Mucosa of gallbladder (tissue), 1 donor: ENCODE results near the gene STX2. TPM values are rescaled to one million over a fixed set of nuclear protein-coding genes. Genes with fewer than 3 reads are reported as not detected.

Experiments used
- DNase-seq: peaks from one replicate; pipeline ENCODE4 v3.0.0-alpha.2; 2020; ENCODE audit warnings: low spot score
- total RNA-seq: library from RNA; stranded (reverse); gene quantifications from one replicate; pipeline ENCODE4 v1.2.1, GENCODE V29; 2021
- donor health status: DM: no; HTN: no; CAD: no.

Gene STX2
- total RNA-seq, 1 donor from 2014 or later: 16.2 TPM

DNA sequence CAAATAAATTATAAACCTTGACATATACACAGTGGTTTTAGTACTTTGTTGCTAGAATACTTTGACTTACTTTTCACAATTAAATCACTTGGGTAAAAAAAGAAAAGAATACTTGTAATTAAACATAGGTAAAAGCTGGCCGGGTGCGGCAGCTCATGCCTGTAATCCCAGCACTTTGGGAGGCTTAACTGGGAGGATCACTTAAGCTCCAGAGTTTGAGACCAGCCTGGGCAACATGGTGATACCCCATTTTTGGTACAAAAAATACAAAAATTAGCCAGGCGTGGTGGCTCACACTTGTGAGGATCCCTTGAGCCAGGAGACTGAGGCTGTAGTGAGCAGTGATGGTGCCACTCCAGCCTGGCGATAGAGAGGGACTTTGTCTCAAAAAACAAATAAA is 7.8 kb downstream of the STX2 start:
- no peak for DNase-seq

DNA sequence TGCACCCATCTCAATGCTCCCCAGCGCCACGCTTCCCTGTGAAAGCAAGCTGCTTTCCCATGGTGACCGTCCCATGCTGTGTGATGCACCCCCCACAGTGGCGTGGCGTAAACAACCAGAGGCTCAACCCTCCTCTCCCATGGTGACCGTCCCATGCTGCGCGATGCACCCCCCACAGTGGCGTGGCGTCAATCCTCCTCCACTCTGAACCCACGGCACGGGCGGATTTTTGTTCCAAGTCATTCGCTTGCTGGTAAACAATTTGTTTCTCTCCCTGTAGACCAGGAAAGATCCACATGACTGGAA is 8.9 kb downstream of the STX2 start:
- DNase-seq: no peak

DNA sequence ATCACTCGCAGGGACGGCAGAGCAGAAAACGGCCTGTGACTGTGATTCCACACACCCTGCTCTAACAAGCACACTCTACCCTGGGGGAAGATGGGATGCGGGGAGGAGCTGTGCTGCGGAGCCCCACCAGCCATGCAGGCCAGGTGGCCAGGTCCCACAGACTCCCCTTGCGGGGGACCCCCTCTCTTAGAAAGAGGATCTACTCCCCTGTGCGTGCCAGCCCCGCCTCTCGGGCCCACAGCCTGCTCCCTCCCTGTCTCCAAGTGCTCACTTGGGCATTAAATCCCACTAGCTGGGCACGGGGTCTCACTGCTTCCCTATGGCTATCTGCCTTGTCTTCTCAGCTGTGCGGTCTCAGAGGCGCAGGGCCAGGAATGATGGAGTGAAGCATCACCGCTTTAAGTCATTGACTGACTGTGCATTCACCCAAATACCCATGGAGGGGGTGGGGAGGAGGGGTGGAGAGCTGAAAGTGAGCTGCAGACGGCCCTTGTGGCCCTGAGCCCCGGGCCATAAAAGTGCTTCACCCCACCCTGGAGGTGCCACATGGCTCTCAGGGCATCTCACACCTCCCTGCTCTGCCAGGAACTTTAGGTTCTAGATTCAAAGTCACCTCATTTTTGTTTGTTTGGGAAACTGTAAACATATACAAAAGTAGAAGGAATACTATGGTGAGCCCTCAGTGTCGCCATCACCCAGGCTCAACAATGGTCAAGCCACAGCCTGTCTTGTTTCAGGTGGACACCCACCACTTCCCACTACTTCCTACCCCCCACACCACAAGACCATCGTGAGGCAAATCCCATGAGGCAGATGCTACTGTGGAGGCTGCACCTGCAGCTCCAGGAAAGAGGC is 9.4 kb downstream of the STX2 start:
- DNase-seq: no peak

DNA sequence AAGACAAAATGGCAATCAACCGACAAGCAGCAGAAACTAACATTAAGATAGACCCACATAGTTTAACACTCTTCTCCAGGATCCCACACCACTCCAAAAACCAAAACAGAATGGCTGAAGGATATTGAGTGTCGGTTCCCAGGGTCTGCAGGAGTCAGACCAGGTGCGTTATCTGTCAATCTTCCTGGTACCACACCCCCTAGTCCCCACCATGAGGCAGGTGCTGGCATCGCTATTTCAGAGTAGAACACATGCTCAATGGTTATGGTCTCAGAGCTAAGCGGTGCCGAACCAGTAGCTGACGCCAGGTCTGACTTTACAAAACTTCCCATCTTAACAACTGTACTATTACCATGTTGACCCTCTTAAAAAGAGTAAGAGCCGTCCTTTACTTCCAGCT is 10.2 kb downstream of the STX2 start:
- no peak for DNase-seq

DNA sequence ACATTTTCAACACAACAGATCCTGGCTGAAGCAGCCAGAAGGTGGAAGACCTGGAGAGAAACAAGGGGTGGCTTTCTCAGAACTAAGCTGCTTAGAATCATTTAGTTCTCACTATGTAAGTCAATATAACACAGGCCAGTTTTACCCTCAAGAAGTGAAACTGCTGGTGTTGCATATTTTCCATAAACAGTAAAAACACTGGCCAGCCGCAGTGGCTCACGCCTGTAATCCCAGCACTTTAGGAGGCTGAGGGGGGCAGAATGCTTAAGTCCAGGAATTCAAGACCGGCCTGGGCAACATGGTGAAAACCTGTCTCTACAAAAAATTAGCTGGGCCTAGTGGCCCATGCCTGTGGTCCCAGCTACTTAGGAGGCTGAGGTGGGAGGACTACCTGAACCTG is 11.6 kb downstream of the STX2 start:
- DNase-seq: no peak

DNA sequence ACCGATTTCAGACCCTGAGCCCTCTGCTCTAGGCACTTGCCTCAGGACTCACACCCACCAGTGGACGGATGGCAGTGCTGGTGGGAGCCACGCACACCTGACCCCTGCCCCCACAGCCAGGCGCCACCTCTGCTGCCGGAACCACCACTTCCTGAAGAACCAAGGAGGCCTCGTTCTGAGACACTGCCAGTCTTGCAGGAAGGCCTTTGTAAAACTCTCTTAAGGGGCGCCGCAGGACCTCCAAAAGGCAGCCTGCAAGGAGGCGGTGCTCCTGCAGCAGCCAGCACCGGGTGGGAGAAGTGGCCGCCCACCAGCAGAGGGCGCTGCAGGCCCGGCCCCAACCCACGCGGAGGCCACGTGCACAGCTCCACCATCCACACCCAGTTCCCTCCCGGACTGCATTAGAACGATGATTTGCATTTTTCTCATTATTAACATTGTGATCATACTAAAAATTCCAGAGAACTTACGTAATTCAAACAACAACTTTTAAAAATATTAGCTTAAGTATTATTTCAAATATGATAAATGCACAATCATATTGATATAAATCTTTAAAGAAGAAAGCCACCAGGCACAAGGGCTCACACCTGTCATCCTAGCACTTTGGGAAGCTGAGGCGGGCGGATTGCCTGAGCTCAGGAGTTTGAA is 12.8 kb downstream of the STX2 start:
- no peak for DNase-seq

DNA sequence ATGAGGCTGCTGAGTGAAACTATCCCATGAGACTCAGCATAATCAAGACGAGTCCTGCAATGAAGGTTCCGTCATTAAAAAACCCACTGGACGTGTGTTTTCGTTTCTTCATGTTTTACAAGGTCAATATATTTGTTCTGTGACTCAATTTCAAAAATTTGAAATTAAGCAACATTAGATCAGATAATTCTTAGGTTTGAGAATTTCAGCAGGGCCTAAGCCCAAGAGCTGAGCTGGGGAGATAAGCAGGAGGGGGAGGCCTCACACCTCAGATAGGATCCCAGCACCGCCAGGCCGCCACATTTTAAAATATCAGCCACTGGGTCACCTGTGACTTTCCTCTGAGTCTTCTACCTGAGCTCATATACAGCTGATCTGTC is 13.3 kb downstream of the STX2 start:
- no peak for DNase-seq

DNA sequence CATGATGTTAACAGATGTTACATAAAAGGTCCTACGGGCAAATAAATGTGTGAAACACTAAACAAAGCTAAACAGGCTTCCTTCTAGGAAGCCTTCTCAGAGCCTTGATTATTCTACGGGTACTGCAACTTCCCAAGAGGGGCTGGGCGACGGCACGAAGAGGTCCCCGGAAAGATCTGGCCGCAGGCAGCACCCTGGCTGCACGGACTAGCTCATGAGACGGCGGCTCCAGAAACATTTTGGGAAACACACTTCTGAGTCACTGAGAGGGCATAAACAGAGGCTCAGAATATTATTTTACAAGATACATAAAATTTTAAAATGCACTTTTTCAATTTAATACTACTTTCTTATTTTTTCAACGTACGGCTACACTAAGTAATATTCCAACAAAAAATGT is 19.4 kb downstream of the STX2 start:
- no peak for DNase-seq

DNA sequence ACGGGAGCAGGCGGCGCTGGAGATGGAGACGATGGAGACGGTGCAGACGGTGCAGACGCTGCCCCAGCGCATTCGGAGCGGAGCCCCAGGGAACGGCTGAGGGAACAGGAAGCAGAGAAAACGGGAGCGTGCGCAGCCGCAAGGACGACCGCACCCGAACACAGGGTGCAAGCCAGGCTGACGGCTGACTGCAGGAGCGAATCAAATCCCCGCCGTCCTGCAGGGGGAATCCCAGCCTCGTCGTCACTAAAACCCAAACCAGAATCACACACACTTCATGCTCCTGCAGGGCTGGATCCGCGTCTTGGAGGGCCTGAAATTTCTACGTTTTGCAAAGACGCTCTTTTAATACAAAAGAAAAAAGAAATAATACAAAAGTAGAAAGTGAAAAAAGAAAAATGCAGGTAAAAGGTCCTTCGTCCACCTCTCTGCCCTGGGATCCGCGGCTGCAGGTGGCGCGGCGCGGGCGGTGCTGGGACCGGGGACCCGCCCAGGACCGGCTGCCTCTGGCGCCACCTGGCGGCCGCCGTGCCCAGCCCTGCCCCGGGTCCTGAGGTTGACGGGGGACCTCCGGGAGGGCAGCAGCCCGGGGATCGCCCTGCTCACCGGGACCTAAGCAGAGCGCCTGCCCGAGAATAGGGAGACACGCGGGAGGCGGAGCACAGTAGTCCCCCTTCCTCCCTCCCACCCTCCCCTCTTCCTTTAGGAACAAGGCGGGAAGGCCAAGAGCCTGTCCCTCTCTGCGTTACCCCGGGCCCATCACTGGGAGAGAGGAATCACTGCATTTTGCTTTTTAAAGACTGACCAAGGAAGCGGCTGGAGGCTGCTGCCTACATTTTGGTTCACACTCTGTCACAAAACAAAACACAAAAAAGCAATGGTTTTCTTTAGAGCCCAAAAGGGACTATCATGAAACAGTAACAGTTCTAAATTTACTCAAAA is 20.1 kb downstream of the STX2 start:
- DNase-seq: peak; percentile 55

DNA sequence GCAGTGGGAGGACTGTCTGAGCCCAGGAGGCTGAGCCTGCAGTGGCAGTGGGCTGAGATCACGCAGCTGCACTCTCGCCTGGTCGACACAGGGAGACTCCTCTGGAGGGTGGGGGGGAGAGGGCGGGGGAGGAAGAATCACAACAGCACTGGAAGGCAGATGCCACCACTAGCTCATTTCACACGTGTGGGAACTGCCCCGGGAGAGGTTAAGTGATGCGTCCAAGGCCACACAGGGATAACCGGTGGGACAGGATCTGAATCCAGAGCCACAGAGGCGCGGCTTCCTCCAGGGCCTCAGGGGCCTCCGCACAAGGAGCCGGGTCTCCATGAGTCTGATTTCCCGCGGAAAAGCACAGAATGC is 20.8 kb downstream of the STX2 start:
- no peak for DNase-seq

DNA sequence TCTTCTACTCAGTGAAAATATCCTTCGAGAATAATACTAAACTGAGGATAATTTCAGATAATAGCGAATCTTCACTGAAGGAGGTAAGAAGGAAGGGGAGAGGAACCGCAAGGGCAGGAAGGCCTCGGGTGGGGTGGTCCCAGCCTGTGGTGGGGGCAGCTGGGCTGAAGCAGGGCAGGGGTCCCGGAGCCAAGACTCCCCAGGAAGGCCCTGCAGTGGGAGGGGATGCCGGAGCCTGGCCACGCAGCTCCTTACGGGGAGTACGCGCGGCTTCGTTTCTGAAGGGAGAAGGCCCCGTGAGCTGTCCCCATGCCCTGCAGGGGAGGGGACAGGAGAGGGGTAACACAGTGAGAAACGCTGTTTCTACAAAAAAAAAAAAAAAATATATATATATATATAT is 21.2 kb downstream of the STX2 start:
- DNase-seq: no peak

DNA sequence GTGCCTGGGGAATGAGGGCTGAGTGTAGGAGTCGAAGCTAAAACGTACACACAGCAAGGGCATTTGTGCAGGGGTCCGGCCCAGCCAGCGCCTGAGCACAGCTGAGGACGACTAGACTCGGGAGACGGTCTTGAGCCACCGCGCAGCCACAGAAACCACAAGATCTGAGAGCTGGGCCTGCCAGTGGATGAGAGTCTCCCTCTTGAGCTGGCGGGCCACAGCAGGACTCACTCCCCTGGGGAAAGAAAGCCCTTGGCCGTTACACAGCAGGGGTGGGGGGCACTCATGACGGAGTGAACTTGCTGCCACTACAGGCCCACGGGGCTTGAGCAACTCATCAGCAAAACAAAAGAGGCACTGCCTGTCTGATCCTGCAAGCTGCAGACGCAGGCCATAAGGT is 23.0 kb downstream of the STX2 start:
- no peak for DNase-seq

DNA sequence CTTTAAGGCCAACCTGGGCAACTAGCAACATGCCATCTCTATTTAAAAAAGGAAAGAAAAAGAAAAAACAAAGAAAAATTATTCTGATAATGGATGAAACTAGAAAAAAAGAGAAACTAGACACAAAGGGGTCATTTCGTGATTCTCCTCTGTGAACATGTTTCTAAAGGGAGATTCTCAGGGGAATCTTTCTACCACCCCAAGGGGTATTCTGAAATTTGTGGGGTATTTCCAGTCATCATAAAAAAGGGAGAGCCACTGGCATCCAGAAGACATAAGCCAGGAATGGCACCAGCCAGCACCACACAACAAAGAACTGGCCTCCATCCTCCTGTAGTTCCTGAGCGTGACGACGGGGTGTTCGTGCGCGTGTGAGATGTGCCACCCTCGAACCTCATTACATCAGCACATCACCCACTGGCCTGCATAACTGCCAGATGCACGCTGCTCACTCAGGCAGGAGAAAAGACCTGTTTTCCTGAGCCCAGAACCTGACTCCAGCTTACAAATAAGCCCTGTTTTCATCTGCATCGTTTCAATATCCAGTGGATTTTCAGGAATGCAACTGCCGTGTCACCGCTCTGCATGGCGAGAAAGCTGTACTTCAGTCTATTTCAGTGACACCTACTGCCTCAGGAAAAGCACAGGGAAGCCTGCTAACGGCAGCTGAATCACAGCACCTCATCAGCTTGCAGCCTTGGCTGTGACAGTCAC is 23.9 kb downstream of the STX2 start:
- DNase-seq: no peak

DNA sequence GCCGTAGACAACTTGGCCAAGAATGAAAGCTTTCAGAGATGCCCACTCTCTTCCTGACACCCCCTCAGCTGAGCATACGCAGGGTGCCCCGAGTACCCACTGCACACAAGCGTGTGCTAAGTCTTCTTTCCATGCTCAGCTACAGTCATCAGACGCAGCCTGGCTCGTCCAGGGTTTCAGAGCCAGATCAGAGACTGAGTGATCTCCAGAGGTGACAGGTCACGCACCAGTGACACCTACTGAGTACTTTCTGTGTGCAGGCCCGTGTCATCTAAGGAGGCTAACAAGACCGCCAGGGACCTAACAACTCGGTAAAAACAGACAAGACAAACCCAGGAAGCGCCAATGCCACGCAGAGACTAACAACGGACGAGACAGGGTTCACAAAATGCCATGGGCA is 25.1 kb downstream of the STX2 start:
- no peak for DNase-seq

DNA sequence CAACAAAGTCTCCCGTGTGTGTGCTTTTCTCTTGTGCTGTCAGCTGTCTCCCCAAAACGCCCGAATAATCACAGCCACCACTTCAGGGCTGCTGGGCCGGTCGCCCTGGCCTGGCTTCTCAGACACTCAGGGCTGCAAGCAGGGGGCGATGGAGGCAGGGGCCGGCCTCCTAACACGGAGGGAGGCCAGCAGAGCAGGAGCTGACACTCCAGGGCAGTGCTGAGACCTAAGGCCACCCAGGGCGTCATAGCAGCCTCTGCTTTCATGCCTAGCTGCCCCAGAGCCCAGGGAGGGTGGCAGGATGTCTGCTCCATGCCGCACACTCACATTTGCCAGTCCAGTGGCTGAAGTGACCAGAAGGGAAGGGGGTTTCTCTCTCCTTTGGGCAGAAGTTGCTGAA is 25.6 kb downstream of the STX2 start:
- no peak for DNase-seq

DNA sequence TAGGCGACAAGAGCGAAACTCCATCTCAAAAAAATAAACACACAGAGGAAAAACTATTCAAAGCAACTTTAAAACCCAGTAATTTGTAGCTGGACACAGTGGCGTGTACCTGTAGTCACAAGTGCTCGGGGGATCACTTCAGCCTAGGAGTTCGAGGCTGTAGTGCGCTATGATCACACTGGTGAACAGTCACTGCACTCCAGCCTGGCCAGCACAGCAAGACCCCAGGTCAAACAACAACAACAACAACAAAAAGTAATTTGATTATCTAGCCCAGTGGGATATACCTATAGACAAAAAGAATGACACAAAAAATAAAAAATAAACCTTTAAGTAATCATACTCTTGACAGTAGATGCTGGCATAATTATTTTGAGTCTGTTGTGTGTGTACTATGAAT is 29.3 kb downstream of the STX2 start:
- no peak for DNase-seq

DNA sequence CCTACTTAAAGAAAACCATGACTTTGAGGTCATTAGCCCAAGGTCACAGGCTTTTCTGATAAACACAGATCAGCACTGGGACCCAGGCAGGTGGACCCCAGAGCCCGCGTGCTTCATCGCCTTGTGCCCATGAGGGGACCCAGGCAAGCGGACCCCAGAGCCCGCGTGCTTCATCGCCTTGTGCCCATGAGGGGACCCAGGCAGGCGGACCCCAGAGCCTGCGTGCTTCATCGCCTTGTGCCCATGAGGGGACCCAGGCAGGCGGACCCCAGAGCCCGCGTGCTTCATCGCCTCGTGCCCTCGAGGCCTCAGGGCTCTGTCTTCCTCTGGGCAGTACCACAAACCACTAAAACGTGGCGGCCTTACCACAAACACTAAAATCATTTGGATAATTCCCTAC is 31.7 kb downstream of the STX2 start:
- DNase-seq: no peak

DNA sequence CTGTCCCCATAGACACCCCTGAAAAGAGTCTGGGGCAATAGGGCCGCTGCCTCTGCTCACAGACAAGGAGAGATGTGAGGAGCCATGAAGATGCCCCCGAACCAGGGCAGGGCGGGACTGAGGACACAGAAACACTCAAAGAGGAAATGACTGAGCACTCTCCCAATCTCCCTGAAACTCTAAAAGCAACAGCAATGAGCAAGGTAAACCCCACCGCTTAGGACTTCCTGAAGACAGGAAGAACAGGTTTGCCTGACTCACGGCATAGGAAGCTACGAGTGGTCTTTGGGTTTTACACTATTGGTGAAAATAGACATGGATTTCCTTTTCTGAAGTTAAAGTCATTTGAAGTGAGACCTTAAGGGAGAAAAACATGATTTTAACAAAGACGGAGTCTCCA is 32.5 kb downstream of the STX2 start:
- DNase-seq: no peak

DNA sequence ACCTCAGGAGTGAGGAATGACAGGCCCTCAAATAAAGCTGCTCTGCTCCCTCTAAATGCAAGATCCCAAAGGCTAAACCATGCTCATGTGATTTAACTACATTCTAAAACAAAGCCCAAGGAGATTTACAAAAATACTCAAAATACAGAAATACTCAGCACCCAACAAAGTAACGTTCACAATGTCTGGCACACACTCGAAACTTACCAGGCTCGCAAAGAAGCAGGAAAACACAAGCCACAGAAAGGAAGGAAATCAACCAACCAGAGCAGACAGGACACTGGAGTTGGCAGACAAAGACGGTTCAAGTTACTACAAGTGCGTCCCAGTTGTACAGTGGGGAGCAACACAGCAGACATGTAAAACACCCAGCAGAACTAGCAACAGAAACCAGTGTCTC is 33.4 kb downstream of the STX2 start:
- DNase-seq: no peak

DNA sequence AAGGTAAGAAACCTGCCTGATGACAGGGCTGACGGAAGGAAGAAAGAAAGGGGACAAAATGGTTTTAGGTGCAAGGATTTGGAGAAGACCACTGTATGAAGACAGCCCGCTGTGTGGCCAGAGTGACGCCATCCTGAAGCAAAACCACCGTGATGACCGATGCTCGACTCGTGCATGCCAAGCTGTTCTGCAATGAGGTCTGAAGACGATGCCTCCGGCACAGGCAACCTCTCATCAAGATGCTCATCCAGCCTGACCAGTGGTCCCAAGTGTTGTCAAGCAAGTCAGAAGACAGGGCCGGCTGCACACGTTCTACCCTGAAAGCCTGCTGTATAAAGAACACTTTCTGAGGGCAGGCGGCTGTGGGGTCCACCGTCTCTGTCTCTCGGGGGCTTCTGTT is 34.8 kb downstream of the STX2 start:
- DNase-seq: no peak

DNA sequence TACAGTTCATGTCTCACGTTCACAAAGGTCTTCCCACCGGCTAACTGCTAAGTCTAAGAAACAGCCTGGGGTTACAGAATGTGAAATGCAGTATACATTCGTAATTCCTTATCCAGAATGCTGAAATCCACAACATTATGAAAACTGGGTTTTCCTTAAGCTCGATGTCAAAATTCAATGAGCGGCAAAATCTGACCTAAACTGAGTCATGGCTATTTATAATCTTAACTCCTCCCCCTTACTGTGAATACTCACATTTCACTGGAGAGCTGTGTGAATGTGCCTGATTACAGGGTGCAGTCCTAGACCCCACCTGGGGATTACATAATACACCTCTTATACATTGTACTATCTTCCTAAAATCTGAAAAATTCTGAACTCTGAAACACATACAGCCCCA is 35.3 kb downstream of the STX2 start:
- no peak for DNase-seq

DNA sequence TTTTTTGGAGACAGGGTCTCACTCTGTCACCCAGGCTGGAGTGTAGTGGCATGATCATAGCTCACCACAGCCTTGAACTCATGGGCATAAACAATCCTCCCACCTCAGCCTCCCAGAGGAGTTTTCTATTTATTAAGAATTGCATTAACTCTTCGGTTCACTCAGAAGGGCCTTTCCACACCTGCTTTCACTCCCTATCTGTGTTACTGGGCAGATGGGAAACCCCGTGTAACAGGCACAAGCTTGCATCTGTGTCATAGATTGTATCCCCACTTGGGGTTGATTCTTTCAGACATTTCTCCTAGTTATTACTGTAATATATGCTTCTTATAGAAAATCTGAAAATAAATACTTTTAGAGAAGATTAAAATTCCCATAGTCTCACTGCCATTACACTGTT is 38.7 kb downstream of the STX2 start:
- DNase-seq: no peak
